Stimulated activated memory B cell treated with anti-CD40 and anti-IgM and Interleukin-4, amounts not matched to agents 10 μg/mL and 1 μg/mL and 100 μg/mL, for 72 hours (primary cell): Measurements from ENCODE around the gene CACNA1C.
A peak's percentile ranks its signal among the peaks of the same experiment; 100 is the strongest.

Experiments used
- ATAC-seq: fragments of 150-1000 bp; cut with Tn5 transposase; 2 replicates; pipeline ENCODE4 v1.10.0; 2021
- H3K27ac Mint-ChIP-seq: one replicate; pipeline ENCODE4 v1.8.0; 2022; ENCODE audit warnings: mild to moderate bottlenecking, mixed read lengths
- H3K27me3 Mint-ChIP-seq: one replicate; pipeline ENCODE4 v1.8.0; 2022; ENCODE audit warnings: mixed read lengths
- H3K36me3 Mint-ChIP-seq: one replicate; pipeline ENCODE4 v1.8.0; 2022; ENCODE audit warnings: mixed read lengths
- H3K4me1 Mint-ChIP-seq: one replicate; pipeline ENCODE4 v1.8.0; 2022; ENCODE audit warnings: mixed read lengths
- H3K4me3 Mint-ChIP-seq: one replicate; pipeline ENCODE4 v1.8.0; 2022; ENCODE audit warnings: mild to moderate bottlenecking, moderate library complexity, mixed read lengths
- H3K9me3 Mint-ChIP-seq: one replicate; pipeline ENCODE4 v1.8.0; 2022; ENCODE audit warnings: mixed read lengths

Gene CACNA1C

GRCh38 chr12:2610358-2610757 lies 557.6 kb downstream of the CACNA1C start:
- Mint-ChIP-seq H3K4me3 (no peak overlapping the region), H3K36me3 (no peaks in the 10 kb centered on the region), H3K4me1 (no peaks in the 10 kb centered on the region)

DNA sequence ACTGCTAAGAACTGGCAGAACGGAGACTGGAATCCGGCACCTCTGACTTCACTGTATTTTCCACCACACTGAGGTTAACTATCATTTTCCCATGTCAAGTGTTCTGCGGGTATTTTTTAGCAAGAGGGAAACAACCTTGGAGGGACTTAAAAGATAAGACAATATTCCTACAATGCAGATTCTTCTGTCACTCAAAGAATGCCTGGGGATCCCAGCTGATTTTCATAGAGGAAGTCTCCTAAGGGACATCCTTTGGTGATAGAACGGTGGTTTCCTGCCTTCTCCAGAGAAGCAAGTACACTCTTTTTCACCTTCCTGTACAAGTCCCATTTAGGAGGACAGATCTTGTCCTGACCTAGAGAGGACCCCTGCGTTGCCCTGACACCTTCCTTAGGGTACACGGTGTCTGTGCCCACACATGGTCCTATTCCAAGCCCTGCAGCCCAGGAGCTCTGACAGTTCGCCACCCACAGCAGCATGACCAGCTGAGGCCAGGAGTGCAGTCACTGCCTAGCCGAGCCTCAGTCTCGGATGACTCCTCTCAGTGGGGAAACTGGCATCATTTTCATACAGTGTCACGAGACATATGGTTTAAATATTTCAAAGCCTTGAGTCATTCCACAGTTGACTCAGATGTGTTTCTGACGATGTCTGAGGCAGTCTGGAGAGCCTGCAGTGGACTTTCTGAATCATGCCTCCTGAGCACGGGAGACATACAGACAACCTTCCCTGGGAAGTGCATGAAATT lies 560.7 kb downstream of the CACNA1C start:
- Mint-ChIP-seq H3K9me3 (peaks cover 3% of the 10 kb centered on the region), H3K4me1 (no peaks in the 10 kb centered on the region), H3K36me3 (no peaks in the 10 kb centered on the region), H3K4me3 (no peak overlapping the region), H3K27ac (no peak overlapping the region), H3K27me3 (peaks cover 71% of the 10 kb centered on the region)
- peak; percentile 69 for ATAC-seq

More at GRCh38 chr12:2610358-2610757, 557.6 kb downstream of the CACNA1C start:
- Mint-ChIP-seq H3K9me3 (peaks cover 3% of the 10 kb centered on the region), H3K27me3 (peaks cover 72% of the 10 kb centered on the region), H3K27ac (no peak overlapping the region)
- ATAC-seq, result no peak

GRCh38 chr12:2614341-2614740 lies 561.6 kb downstream of the CACNA1C start:
- H3K4me1 Mint-ChIP-seq, result no peaks in the 10 kb centered on the region
- no peak overlapping the region for H3K4me3 Mint-ChIP-seq
- H3K36me3 Mint-ChIP-seq, result no peaks in the 10 kb centered on the region
- peaks cover 3% of the 10 kb centered on the region for H3K9me3 Mint-ChIP-seq
- peaks cover 71% of the 10 kb centered on the region for H3K27me3 Mint-ChIP-seq
- ATAC-seq, result no peak
- H3K27ac Mint-ChIP-seq, result no peak overlapping the region

- no peak for ATAC-seq
- H3K4me3 Mint-ChIP-seq, result no peak overlapping the region
- peaks cover under 1% of the 10 kb centered on the region for H3K9me3 Mint-ChIP-seq
- H3K4me1 Mint-ChIP-seq, result no peaks in the 10 kb centered on the region
- no peaks in the 10 kb centered on the region for H3K36me3 Mint-ChIP-seq
- H3K27ac Mint-ChIP-seq, result no peak overlapping the region
- peaks cover 64% of the 10 kb centered on the region for H3K27me3 Mint-ChIP-seq
These were observed 563.0 kb downstream of the CACNA1C start for GRCh38 chr12:2615665-2616402.

DNA sequence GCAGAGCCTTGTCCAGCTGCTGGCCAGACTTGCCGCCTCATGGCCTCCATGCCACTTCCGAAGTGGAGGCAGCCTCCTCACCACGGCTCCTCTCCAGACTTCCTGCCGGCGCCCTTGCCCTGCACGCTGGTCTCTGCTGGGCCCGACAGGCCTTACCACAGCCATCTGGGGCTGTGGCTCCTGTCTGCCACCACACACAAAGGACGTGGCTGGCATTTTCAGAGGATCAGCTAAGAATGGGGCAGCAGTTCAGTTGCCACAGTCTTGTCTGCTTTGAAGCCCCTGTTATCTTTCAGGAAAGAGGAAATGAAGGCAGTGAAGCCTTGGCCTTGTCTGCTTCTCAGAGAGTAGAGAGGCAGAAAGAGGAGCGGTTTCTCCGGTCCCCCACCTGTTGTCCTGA lies 564.0 kb downstream of the CACNA1C start:
- Mint-ChIP-seq H3K27ac (no peak overlapping the region), H3K4me3 (no peak overlapping the region), H3K36me3 (no peaks in the 10 kb centered on the region), H3K4me1 (no peaks in the 10 kb centered on the region), H3K9me3 (no peaks in the 10 kb centered on the region), H3K27me3 (peaks cover 64% of the 10 kb centered on the region)
- ATAC-seq, result no peak

DNA sequence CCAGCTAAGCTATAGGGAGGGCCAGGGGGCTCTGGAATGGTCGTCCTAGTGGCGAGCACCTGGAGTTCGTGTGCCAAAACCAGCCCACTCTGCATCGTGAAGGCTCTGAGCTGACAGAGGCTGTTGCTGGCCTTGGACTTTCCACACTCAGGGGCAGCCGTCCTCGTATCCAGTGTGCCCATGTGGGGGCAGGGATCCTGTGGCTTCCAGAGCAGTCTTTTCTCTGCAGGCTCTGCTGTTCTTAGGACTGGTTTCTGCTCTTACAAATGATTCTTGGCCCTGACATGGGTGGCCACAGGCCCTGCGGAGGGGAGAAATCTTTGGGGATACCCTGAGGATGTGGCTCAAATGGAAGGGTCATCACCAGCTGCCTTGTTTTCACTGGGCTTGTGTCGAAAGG lies 564.6 kb downstream of the CACNA1C start:
- Mint-ChIP-seq H3K9me3 (no peaks in the 10 kb centered on the region), H3K4me3 (no peak overlapping the region), H3K36me3 (no peaks in the 10 kb centered on the region), H3K27ac (no peak overlapping the region), H3K27me3 (peaks cover 64% of the 10 kb centered on the region), H3K4me1 (no peaks in the 10 kb centered on the region)
- no peak for ATAC-seq

DNA sequence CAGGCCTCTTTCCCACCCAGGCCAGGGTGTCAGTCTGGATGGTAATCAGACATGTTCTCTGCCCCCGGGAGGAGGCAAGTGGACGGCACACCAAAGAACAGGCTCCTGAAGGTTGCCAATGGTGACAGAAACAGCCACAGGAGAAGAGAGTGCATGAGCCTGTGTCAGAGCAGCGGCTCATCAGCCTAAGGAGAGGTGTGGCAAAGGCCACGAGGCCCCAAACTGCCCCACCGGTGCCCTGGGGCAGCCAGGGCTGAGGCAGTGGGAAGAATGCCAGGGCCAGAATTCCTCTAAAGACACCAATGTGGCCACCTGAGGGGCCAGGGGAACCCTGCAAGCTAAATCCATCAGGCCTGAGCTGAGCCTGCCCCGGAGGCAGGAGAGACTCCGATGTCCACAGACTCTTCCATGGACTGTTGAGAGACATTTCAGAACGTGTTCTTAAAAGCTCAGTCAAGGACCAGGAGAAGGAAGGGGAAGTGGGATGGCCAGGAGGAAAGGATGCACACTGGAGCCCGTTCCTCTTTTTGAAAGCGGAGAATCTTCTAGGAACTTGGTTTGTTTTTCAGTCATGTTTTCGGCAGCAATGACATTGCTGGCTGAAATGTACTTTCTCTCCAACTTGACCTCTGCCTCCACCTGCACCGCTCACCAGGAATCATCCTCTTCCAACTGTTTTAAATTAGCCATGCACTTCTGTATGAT lies 565.7 kb downstream of the CACNA1C start:
- Mint-ChIP-seq H3K4me1 (no peaks in the 10 kb centered on the region), H3K9me3 (no peaks in the 10 kb centered on the region), H3K4me3 (no peak overlapping the region), H3K27me3 (peaks cover 64% of the 10 kb centered on the region), H3K36me3 (no peaks in the 10 kb centered on the region), H3K27ac (no peak overlapping the region)
- ATAC-seq, result no peak

GRCh38 chr12:2619136-2619535 lies 566.3 kb downstream of the CACNA1C start:
- H3K27ac Mint-ChIP-seq, result no peak overlapping the region
- H3K4me1 Mint-ChIP-seq, result no peaks in the 10 kb centered on the region
- H3K36me3 Mint-ChIP-seq, result no peaks in the 10 kb centered on the region
- ATAC-seq, result no peak
- H3K9me3 Mint-ChIP-seq, result no peaks in the 10 kb centered on the region
- peaks cover 71% of the 10 kb centered on the region for H3K27me3 Mint-ChIP-seq
- no peak overlapping the region for H3K4me3 Mint-ChIP-seq

- Mint-ChIP-seq H3K9me3 (no peaks in the 10 kb centered on the region), H3K4me3 (no peak overlapping the region), H3K27me3 (peaks cover 60% of the 10 kb centered on the region), H3K4me1 (no peaks in the 10 kb centered on the region), H3K27ac (no peak overlapping the region), H3K36me3 (no peaks in the 10 kb centered on the region)
- ATAC-seq, result no peak
These were observed 569.7 kb downstream of the CACNA1C start for GRCh38 chr12:2622460-2622859.

GRCh38 chr12:2623472-2623871 lies 570.7 kb downstream of the CACNA1C start:
- Mint-ChIP-seq H3K27me3 (peaks cover 67% of the 10 kb centered on the region), H3K27ac (no peak overlapping the region), H3K4me1 (no peaks in the 10 kb centered on the region), H3K4me3 (no peak overlapping the region), H3K9me3 (no peaks in the 10 kb centered on the region), H3K36me3 (no peaks in the 10 kb centered on the region)
- ATAC-seq, result no peak

GRCh38 chr12:2624543-2625288 lies 571.9 kb downstream of the CACNA1C start:
- Mint-ChIP-seq H3K27me3 (peaks cover 62% of the 10 kb centered on the region), H3K27ac (no peak overlapping the region), H3K36me3 (no peaks in the 10 kb centered on the region), H3K4me1 (no peaks in the 10 kb centered on the region), H3K4me3 (no peak overlapping the region), H3K9me3 (no peaks in the 10 kb centered on the region)
- no peak for ATAC-seq

DNA sequence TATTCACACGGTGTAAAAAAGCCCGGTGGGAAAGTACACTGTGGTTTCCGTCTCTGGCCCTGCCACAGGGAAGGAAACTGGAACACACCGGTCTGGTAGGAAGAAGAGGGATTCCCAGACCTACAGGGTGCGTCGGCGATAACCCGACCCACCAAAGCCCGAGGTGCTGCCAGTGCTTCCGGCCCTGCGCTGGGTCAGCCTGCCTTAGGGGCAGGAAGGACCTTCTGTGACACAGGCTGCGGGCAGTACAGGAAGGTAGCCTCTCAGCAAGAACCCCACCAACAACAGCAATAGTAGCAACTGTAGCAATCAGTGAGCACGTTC lies 572.5 kb downstream of the CACNA1C start:
- no peak overlapping the region for H3K4me3 Mint-ChIP-seq
- no peaks in the 10 kb centered on the region for H3K9me3 Mint-ChIP-seq
- H3K36me3 Mint-ChIP-seq, result no peaks in the 10 kb centered on the region
- H3K27ac Mint-ChIP-seq, result no peak overlapping the region
- H3K27me3 Mint-ChIP-seq, result peaks cover 61% of the 10 kb centered on the region
- ATAC-seq, result no peak
- H3K4me1 Mint-ChIP-seq, result no peaks in the 10 kb centered on the region

GRCh38 chr12:2627076-2627834 lies 574.5 kb downstream of the CACNA1C start:
- Mint-ChIP-seq H3K27ac (no peak overlapping the region), H3K27me3 (peaks cover 54% of the 10 kb centered on the region)

GRCh38 chr12:2627835-2628191 lies 575.0 kb downstream of the CACNA1C start:
- Mint-ChIP-seq H3K4me3 (no peak overlapping the region), H3K9me3 (no peaks in the 10 kb centered on the region), H3K27ac (no peak overlapping the region), H3K4me1 (no peaks in the 10 kb centered on the region), H3K27me3 (peaks cover 59% of the 10 kb centered on the region), H3K36me3 (no peaks in the 10 kb centered on the region)
- ATAC-seq, result no peak

More at GRCh38 chr12:2627076-2627834, 574.5 kb downstream of the CACNA1C start:
- Mint-ChIP-seq H3K4me1 (no peaks in the 10 kb centered on the region), H3K9me3 (no peaks in the 10 kb centered on the region), H3K4me3 (no peak overlapping the region), H3K36me3 (no peaks in the 10 kb centered on the region)
- ATAC-seq, result no peak
